Breast epithelium (tissue), 3 donors: ENCODE measurements around the gene KATNAL1.

Experiments
- POLR2A ChIP-seq: fragments of 450-650 bp; IDR thresholded peaks from one replicate; pipeline ENCODE4 v1.6.1; 2016; ENCODE audit warnings: antibody characterized with exemption, mild to moderate bottlenecking, moderate library complexity
- POLR2AphosphoS5 ChIP-seq, 3 donors: sonication (generic); formaldehyde crosslinking; IDR thresholded peaks; one replicate each; pipeline ENCODE4 v1.6.1; 2017; ENCODE audit warnings: antibody characterized with exemption in 3 of 3
- TF ChIP-seq, protein P1 (sequence below), 3 donors: fragments of 450-650 bp; IDR thresholded peaks; one replicate each; pipeline ENCODE4 v1.5.1; 2016 to 2017; ENCODE audit warnings: antibody characterized with exemption in 3 of 3, mild to moderate bottlenecking in 3 of 3, moderate library complexity in 3 of 3

DNA sequence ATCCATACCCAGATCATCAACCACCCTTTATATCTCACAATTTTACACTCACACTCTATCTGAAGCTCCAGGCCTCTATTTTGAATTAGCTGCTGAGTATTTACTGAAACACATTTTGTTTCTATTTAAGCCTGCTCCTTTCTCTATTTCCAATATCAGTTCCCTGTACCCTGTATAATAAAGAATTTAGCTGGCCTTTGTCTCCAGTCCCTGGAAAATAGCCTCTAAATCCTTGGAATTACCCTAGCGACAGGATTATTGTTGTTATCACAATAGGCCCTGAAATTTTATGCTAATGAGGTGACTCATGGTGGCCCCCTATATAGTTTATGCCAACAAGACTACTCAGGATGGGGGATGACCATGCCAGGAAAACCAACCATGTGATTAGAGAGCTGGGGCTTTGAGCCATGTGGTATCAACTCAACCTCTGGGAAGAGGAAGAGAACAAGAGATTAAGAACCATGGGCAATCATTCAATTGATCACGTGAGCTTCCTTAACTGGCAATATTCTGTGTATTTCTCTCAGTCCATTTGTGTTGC is 72.7 kb downstream of the KATNAL1 start:
- TF ChIP-seq, protein P1, sequence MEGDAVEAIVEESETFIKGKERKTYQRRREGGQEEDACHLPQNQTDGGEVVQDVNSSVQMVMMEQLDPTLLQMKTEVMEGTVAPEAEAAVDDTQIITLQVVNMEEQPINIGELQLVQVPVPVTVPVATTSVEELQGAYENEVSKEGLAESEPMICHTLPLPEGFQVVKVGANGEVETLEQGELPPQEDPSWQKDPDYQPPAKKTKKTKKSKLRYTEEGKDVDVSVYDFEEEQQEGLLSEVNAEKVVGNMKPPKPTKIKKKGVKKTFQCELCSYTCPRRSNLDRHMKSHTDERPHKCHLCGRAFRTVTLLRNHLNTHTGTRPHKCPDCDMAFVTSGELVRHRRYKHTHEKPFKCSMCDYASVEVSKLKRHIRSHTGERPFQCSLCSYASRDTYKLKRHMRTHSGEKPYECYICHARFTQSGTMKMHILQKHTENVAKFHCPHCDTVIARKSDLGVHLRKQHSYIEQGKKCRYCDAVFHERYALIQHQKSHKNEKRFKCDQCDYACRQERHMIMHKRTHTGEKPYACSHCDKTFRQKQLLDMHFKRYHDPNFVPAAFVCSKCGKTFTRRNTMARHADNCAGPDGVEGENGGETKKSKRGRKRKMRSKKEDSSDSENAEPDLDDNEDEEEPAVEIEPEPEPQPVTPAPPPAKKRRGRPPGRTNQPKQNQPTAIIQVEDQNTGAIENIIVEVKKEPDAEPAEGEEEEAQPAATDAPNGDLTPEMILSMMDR (IDR thresholded peaks at IDR 0.05): no peak
- TF ChIP-seq POLR2AphosphoS5 (IDR thresholded peaks at IDR 0.05) (no peak), POLR2A (no peak)
